Right lobe of liver (tissue), 4 donors: ENCODE data around the gene JADE1.

Source experiments
- CTCF ChIP-seq, 4 donors: fragments of 200-600 bp in 3 of 4; fragments of 450-650 bp in 1 of 4; IDR thresholded peaks; one replicate each; pipeline versions ENCODE4 v1.5.1 to v1.8.0; 2016 to 2022; ENCODE audit warnings: antibody characterized with exemption in 4 of 4, mild to moderate bottlenecking in 2 of 4
- POLR2A ChIP-seq: fragments of 450-650 bp; IDR thresholded peaks from one replicate; pipeline ENCODE4 v1.6.1; 2017; ENCODE audit warnings: antibody characterized with exemption, mild to moderate bottlenecking
- donor health status: DM: no; HTN: no; CAD: no.
- donor health status: DM: no; HTN: no; CAD: no.
- donor health status: DM: no; HTN: yes; CAD: no.

- TF ChIP-seq CTCF (IDR thresholded peaks at IDR 0.05), result peak; percentile 49 to 73 (median 50)
- TF ChIP-seq POLR2A, result peak; percentile 90
Measured at GRCh38 chr4:128809477-128810330, at the start of gene JADE1.
